GM18526 (cell line): ENCODE results near the gene ZFR2.

Experiments
- POLR2A ChIP-seq: IDR thresholded peaks from 3 replicates; pipeline ENCODE4 v1.6.1; 2011; ENCODE audit not compliant: insufficient read length; ENCODE audit errors: extremely low read depth

ZFR2 gene

GRCh38 chr19:3830621-3831589 is 37.9 kb downstream of the ZFR2 start:
- no peak for TF ChIP-seq POLR2A

- no peak for TF ChIP-seq POLR2A
Observed at GRCh38 chr19:3827306-3827705, 41.5 kb downstream of the ZFR2 start.

DNA sequence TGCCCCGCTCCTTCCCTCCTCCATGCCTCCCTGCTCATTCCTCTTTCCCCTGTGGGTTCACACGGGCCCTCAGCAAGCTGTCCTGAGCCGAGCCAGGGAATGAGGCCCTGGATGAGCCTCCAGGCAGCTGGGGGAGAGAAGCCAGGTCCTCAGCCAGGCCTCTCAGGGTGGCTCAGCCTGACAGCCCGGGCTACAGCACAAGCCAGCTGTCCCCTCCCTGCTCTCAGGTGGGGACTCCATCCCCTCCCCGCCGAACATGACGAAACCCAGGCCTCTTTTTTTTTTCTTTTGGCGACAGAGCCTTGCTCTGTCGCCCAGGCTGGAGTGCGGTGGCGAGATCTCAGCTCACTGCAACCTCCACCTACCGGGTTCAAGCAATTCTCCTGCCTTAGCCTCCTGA is 42.7 kb downstream of the ZFR2 start:
- TF ChIP-seq POLR2A, result no peak

- TF ChIP-seq POLR2A, result no peak
Observed at GRCh38 chr19:3825286-3825956, 43.4 kb downstream of the ZFR2 start.

DNA sequence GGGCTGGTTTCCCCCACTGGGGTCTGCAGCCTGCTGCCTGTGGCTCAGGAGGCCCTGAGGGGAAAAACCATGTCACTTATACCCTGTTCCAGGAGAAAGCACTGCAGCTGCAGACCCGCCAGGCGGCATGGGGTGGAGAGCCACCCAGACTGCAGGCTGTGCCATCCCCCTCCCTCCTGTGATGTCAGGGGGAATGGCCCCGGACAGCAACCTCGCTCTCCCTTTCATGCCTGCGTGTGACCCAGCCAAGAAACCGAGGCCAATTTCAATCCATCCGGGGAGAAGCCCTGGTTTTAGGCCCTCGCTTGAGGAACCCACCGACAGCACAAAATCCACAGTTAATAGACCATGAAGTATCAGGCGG is 45.5 kb downstream of the ZFR2 start:
- no peak for TF ChIP-seq POLR2A

GRCh38 chr19:3822683-3823349 is 46.0 kb downstream of the ZFR2 start:
- TF ChIP-seq POLR2A, result no peak

DNA sequence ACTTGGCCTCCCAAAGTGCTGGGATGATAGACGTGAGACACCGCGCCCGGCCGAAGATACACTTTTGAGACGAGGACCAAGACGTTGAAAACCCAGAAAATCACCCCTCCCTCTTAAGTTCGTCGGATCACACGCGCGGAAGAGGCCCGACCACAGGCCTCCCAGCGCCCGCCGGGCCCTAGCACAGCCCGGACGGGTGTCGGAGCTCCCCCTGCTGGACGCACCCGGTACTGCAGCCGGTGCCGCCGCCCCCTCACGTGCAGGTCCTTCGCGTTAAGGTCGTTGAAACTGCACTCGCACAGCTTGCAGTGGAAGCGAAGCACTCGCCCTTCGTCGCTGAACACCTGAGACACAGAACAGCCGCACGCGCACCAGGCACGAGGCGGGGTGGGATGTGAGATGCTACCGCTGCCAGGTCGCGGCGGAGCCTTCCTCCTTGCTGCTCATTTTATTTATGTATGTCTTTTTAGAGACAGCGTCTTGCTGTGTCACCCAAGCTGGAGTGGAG is 46.9 kb downstream of the ZFR2 start:
- no peak for TF ChIP-seq POLR2A

DNA sequence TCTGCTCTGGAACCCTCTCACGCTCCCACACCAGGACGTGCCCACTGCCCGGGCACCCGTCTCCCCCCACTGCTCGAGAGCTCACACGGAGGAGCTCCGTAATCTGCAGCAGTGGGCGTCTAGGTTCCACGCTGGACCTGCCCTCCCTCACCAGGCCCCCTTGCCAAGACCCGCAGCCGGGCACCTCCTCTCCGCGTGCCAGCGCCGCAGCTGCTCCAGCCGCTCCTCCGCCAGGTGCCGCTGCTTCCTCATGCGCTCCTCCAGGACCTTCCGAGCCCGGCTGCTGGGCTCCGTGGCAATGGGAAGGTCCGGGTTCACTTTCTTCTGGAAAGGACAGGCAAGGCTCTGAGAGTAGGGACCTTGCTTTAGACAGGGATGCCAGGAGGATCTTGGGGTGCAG is 47.7 kb downstream of the ZFR2 start:
- no peak for TF ChIP-seq POLR2A

DNA sequence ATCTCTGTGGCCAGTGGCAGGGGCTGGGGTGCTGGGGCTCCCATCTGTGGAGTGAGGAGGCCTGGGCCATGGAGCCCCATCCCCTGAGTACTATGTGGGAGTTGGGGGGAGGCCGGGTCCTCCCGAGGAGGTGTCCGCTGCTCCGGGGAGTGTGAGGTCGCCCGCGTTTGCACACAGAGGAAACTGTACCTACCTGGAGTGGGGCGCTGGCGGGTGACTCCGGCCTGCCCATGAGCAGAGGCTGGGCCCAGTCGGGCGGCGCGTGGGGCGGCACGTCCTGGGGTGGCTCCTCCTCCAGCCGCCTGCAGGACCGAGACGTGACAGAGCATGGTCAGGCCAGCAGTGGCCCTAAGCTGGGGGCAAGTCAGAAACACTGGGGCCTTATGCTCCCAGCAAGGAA is 48.8 kb downstream of the ZFR2 start:
- TF ChIP-seq POLR2A, result no peak

- no peak for TF ChIP-seq POLR2A
Observed at GRCh38 chr19:3818918-3819317, 49.9 kb downstream of the ZFR2 start.

- no peak for TF ChIP-seq POLR2A
Observed at GRCh38 chr19:3818466-3818865, 50.4 kb downstream of the ZFR2 start.

DNA sequence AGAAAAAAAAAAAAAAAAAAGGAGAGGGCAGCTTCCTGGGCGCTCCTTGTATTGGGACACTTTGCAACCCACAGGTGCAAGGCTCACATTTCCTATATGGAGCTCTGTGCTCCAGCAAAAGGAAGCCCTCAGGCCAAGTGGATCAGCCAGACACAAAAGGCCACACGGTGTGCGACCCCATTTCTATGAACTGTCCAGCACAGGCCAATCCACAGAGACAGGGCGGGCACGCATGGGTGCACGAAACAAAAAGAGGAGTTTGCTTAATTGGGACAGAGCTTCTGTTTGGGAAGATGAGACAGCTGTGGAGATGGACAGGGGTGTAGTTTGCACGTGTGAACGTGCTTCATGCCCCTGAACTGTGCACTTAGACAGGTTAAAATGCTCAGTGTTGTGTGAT is 51.1 kb downstream of the ZFR2 start:
- TF ChIP-seq POLR2A, result no peak

- no peak for TF ChIP-seq POLR2A
Observed at GRCh38 chr19:3816566-3817218, 52.1 kb downstream of the ZFR2 start.

DNA sequence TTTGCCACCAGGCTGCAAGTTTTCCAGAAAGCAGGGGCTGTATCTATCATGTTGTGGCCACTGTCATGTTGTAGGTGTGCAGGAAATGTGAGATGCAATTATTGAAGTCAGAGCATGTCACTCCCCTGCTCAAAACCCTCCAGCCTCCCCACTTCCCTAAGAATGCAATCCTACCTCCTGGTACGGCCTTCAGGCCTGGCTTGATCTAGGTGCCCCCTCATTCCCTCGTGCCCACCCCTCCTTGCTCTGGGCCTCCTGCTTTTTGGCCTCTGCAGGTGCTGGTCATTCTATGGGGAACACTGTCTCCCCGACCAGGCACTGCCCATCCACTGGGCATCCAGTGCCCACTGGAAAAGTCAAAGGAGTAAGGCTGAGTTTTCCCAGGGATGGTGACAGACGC is 54.2 kb downstream of the ZFR2 start:
- TF ChIP-seq POLR2A, result no peak
